Adrenal gland (tissue), 12 donors: ENCODE data around the gene SLC39A5. TPM values are rescaled to one million over a fixed set of nuclear protein-coding genes. Genes with fewer than 3 reads are reported as not detected.
A peak's percentile ranks its signal among the peaks of the same experiment; 100 is the strongest.

ENCODE experiments used
- DNase-seq, 7 donors: peaks; one replicate each; pipeline ENCODE4 v3.0.0-alpha.2; 2019 to 2020
- H3K27ac ChIP-seq, 5 donors: fragments of 200-600 bp; sonication (generic) in 4 of 5; 1 replicate in 3 of 5; 2 replicates in 2 of 5; pipeline versions ENCODE4 v1.5.1 to v1.8.0; 2016 to 2020; ENCODE audit warnings: mild to moderate bottlenecking in 1 of 5
- H3K27me3 ChIP-seq: fragments of 200-600 bp; 2 replicates; pipeline ENCODE4 v1.8.0; 2021
- H3K36me3 ChIP-seq, 2 donors: fragments of 200-600 bp; replicated peaks in 1 of 2; 1 replicate in 1 of 2; 2 replicates in 1 of 2; pipeline versions ENCODE4 v1.5.1 to v1.8.0; 2018 to 2022
- H3K4me1 ChIP-seq, 2 donors: fragments of 200-600 bp; replicated peaks in 1 of 2; 1 replicate in 1 of 2; 2 replicates in 1 of 2; pipeline versions ENCODE4 v1.5.1 to v1.8.0; 2018 to 2021
- H3K4me3 ChIP-seq, 4 donors: fragments of 200-600 bp; sonication (generic) in 3 of 4; one replicate each; pipeline ENCODE4 v1.5.1; 2016 to 2018
- H3K9me3 ChIP-seq, 3 donors: fragments of 200-600 bp; sonication (generic) in 1 of 3; replicated peaks in 1 of 3; 1 replicate in 2 of 3; 2 replicates in 1 of 3; pipeline versions ENCODE4 v1.5.1 to v1.8.0; 2016 to 2021
- POLR2A ChIP-seq, 2 donors: fragments of 450-650 bp; IDR thresholded peaks; one replicate each; pipeline ENCODE4 v1.6.1; 2017; ENCODE audit warnings: antibody characterized with exemption in 2 of 2, mild to moderate bottlenecking in 2 of 2, moderate library complexity in 1 of 2
- WGBS, 4 donors: extraction: QIAGEN DNeasy Blood & Tissue Kit in 2 of 4; methylation state at CpG; one replicate each; pipeline versions ENCODE4 v1.1.5 to v1.1.7; 2013 to 2017; 5-methylcytosine and 5-hydroxymethylcytosine counted together
- intact Hi-C, 2 donors: fragments of 100-400 bp; cut with DNase I; formaldehyde crosslinking; loops; one replicate each; pipeline versions ENCODE4 v1.14.1 to v1.15.0; 2022 to 2023
- polyA plus RNA-seq, 3 donors: library from polyadenylated mRNA; stranded (reverse); fragments of 200-250 nt in 2 of 3; fragments of 350-450 nt in 1 of 3; fragmentation: Illumina TruSeq in 1 of 3; extraction: RNeasy Lipid Tissue Mini Kit (QIAGEN cat#74804) in 1 of 3; gene quantifications; one replicate each; pipeline ENCODE4 v1.2.3, GENCODE V29; 2013 to 2014
- total RNA-seq, 9 donors: library from RNA; depleted of rRNA in 4 of 9; stranded (reverse); fragments of >200 nt in 4 of 9; fragments of 120-200 nt in 1 of 9; fragmentation: NEBNext Ultra II Directional in 1 of 9; extraction: Animal tissue kit (Norgen Biotek cat#: 25700) in 1 of 9; gene quantifications; one replicate each; pipeline versions ENCODE4 v1.1.0 to v1.2.4, GENCODE V29; 2013 to 2023
- TF ChIP-seq, protein P1 (sequence below), 6 experiments: fragments of 450-650 bp in 4 of 6; fragments of 200-600 bp in 2 of 6; sonication (generic) in 1 of 6; IDR thresholded peaks; 1 replicate in 5 of 6; 2 replicates in 1 of 6; pipeline versions ENCODE4 v1.5.1 to v1.8.0; 2016 to 2021; ENCODE audit warnings: antibody characterized with exemption in 6 of 6, mild to moderate bottlenecking in 2 of 6, moderate library complexity in 1 of 6
- donor health status: healthy with polysubstance abuse.
- donor health status: Bipolar disorder and iron deficiency.
- donor health status: DM: yes; HTN: yes; CAD: no.
- donor health status: DM: no; HTN: no; CAD: no.
- donor health status: DM: no; HTN: no; CAD: no.
- donor health status: DM: yes; HTN: yes; CAD: no.

Gene SLC39A5
- total and polyA plus RNA-seq, 12 donors = 0.50 to 2.0 (median 0.65) TPM; not detected in 7

- Histone ChIP-seq H3K9me3 (no peaks in the 10 kb centered on the region), H3K27ac (peak overlapping the region in 4 of 5 donors; percentile 40 to 92 (median 74)), H3K36me3 (peaks cover 0 to 25% of the 10 kb centered on the region in 2 donors), H3K4me1 (peaks cover 16 to 25% of the 10 kb centered on the region in 2 donors), H3K4me3 (peak overlapping the region in 3 of 4 donors; percentile 36 to 88 (median 61)), H3K27me3 (no peaks in the 10 kb centered on the region)
- 2 to 6% (median 3%) methylated on average over 4 to 17 of the region's 17 CpGs for WGBS, 4 donors
- TF ChIP-seq, protein P1, sequence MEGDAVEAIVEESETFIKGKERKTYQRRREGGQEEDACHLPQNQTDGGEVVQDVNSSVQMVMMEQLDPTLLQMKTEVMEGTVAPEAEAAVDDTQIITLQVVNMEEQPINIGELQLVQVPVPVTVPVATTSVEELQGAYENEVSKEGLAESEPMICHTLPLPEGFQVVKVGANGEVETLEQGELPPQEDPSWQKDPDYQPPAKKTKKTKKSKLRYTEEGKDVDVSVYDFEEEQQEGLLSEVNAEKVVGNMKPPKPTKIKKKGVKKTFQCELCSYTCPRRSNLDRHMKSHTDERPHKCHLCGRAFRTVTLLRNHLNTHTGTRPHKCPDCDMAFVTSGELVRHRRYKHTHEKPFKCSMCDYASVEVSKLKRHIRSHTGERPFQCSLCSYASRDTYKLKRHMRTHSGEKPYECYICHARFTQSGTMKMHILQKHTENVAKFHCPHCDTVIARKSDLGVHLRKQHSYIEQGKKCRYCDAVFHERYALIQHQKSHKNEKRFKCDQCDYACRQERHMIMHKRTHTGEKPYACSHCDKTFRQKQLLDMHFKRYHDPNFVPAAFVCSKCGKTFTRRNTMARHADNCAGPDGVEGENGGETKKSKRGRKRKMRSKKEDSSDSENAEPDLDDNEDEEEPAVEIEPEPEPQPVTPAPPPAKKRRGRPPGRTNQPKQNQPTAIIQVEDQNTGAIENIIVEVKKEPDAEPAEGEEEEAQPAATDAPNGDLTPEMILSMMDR (IDR thresholded peaks at IDR 0.05) = no peak
- TF ChIP-seq POLR2A (IDR thresholded peaks at IDR 0.05) = no peak
- intact Hi-C loops = loop anchor here (2.0 kb wide), 2 partner anchors 64 to 68 kb away; no protein-coding TSS in a partner anchor
- no peak for DNase-seq
These were observed 41.1 kb upstream of the SLC39A5 start for GRCh38 chr12:56188778-56189098.

DNA sequence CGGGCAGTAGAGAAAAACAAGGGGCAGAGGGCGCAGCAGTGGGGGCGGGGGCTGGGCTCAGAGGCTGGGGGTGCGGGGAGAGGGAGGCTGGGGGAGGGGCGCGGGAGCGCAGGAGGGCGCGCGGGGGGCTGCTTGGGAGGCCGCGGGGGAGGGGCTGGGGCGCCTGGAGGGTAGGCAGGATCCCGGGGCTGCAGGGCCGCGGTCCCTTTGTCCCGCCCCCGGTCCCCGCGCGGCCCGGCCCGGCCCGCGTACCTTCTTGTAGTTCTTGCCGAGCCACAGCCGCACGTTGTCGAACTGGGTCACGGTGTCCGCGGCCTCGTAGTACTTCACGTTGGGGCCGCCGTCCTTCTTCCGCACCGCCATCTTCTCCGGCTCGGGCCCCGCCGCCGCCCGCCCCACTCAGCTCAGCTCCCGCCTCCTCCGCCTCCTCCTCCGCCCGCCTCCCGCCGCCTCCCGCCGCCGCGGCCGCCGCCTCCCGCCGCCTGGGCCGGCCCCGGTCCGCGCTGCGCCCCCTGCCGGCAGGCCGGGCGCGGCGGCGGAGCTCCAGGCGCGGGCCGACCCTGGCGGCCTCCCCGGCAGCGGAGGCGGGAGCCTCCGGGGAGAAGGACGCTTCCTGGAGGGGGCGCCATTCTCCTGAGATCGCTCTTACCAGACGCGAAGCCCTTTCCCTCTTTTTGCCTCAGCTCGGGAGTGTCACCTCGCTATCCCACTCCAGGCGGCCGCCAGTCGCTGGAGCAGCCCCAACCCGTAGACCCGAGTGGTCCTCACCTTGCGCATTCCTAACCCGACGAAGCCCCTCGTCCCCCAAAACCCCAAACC lies 40.5 kb upstream of the SLC39A5 start, which contains the start of gene SMARCC2:
SMARCC2 (minus strand) TSS at position 385 of the 819 bp plus-strand sequence; CDS start at position 363, 22 bp downstream.
- Histone ChIP-seq H3K4me3 (peak within 1 kb of the TSS in 3 of 4 donors; percentile 61 to 88 (median 86)), H3K27ac (peak within 1 kb of the TSS; percentile 66 to 92 (median 76)), H3K36me3 (peaks cover 0 to 19% of the 10 kb centered on the region in 2 donors), H3K27me3 (no peaks in the 10 kb centered on the region), H3K9me3 (no peaks in the 10 kb centered on the region), H3K4me1 (peaks cover 16 to 25% of the 10 kb centered on the region in 2 donors)
- 0 to 1% (median 0%) methylated on average over 8 to 92 of the region's 93 CpGs for WGBS, 4 donors
- DNase-seq = peak; percentile 86 to 93 (median 90)
- peak in 1 of 2 donors; percentile 60 for TF ChIP-seq POLR2A (IDR thresholded peaks at IDR 0.05)
- TF ChIP-seq, protein P1 (IDR thresholded peaks at IDR 0.05) = peak; percentile 43 to 91 (median 68)
- intact Hi-C loops = loop anchor here (2.0 kb wide), 2 partner anchors 65 to 69 kb away; no protein-coding TSS in a partner anchor

GRCh38 chr12:56189918-56190694 lies 39.7 kb upstream of the SLC39A5 start:
- intact Hi-C loops = loop anchor here (2.0 to 5.0 kb wide), 4 partner anchors 37 to 272 kb away; no protein-coding TSS in a partner anchor
- H3K36me3 ChIP-seq = peaks cover 0 to 11% of the 10 kb centered on the region in 2 donors

More at GRCh38 chr12:56189918-56190694, 39.7 kb upstream of the SLC39A5 start:
- Histone ChIP-seq H3K27ac (peak overlapping the region; percentile 66 to 92 (median 76)), H3K9me3 (no peaks in the 10 kb centered on the region), H3K4me3 (peak overlapping the region in 3 of 4 donors; percentile 32 to 88 (median 86)), H3K4me1 (peaks cover 16 to 25% of the 10 kb centered on the region in 2 donors), H3K27me3 (no peaks in the 10 kb centered on the region)
- WGBS, 4 donors = 1 to 2% (median 2%) methylated on average over 38 to 42 of the region's 42 CpGs
- DNase-seq = peak; percentile 73 to 95 (median 80)
- TF ChIP-seq POLR2A (IDR thresholded peaks at IDR 0.05) = no peak
- TF ChIP-seq, protein P1 (IDR thresholded peaks at IDR 0.05) = peak in 2 of 6 experiments; percentile 1 to 48
